GM04503 (cell line): ENCODE data around the gene PAX6.
"Not testable (repeated sequence)": the region's sequence is repeated elsewhere in the genome, so short reads cannot be mapped to it uniquely, and the experiment has no call there.

Experiments
- DNase-seq: peaks from one replicate; pipeline ENCODE4 v3.0.0-alpha.2; 2012; ENCODE audit warnings: low read depth

The PAX6 gene

GRCh38 chr11:31767685-31768084 is 43.4 kb downstream of the PAX6 start:
- DNase-seq, result no peak

GRCh38 chr11:31767066-31767465 is 44.1 kb downstream of the PAX6 start:
- no peak for DNase-seq

- DNase-seq, result no peak
Measured at GRCh38 chr11:31764766-31765165, 46.4 kb downstream of the PAX6 start.

- DNase-seq, result no peak
Measured at GRCh38 chr11:31764261-31764660, 46.9 kb downstream of the PAX6 start.

GRCh38 chr11:31763296-31763695 is 47.8 kb downstream of the PAX6 start:
- DNase-seq, result no peak

GRCh38 chr11:31761636-31762035 is 49.5 kb downstream of the PAX6 start:
- DNase-seq, result no peak

DNA sequence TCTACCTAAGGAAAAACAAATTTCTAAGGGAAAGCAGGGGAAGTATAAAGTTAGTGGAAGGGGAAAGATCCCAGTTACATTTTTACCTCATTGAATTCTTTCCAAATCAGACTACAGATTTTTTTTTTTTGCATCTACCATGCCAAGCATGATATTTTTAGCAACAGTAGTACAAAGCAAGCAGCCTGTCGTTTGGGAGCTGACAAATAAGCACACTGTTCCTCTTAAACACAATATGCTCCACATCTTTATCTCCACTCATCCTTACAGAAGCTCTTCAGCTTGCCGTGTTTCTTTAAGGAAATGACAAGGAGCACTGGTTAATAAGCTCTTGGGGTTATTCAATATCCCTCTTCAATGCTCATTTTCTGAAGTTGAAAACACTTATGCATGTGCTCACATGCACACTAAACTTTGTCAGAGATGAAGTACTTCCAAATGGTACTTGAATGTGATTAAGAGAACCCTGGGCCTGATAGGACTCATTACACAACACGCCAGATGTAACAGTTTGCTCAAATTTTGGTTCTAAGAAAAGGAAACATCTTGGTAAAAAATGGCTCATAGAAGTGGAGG is 53.8 kb downstream of the PAX6 start:
- DNase-seq, result no peak

DNA sequence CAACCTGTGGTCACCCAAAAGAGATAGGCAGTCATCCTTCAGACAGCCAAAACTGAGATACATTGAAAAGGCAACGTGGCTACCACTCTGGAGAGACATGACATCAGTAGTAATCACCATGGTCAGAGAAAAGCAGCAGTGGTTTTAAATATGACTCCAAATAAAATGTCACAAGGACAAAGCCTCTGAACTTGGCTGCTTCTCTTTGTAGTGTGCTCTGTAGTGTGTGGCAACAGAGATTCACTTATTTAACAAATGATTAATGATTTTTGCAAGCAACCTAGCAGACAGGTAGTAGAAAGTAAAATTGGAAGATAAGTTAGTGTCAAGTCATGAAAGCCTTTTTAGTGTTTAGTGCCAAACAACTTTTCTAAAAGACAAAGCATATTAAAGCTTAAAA is 63.5 kb downstream of the PAX6 start:
- no peak for DNase-seq

- not testable (repeated sequence) for DNase-seq
Measured at GRCh38 chr11:31740731-31741368, 70.3 kb downstream of the PAX6 start.

DNA sequence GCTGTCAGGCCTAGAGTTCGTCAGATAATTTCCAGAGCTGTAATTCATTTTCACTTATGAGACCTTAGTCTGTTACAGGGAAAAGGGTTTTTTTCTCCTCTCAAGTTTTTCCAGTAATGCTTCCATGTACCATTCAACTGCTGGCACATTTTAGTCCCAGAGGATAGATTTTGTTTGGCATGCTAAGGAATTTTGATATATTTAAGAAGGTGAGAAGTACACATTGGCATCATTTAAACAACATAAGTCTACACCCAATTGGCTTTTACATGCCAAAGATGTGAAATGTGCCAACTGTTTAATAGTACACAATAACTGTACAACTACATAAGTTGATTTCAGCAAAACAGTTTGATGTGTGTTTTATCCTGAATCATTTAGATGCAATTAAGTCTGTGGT is 71.0 kb downstream of the PAX6 start:
- no peak for DNase-seq
